Hepatocyte (in vitro differentiated cells): ENCODE measurements around the gene ADGRB2. TPM values are rescaled to one million over a fixed set of nuclear protein-coding genes. Genes with fewer than 3 reads are reported as not detected.

Experiments used
- DNase-seq: peaks from one replicate; pipeline ENCODE4 v3.0.0-alpha.2; 2016; ENCODE audit warnings: low spot score
- H2AFZ ChIP-seq: fragments of 200-600 bp; sonication (generic); 2 replicates; pipeline ENCODE4 v1.6.0; 2016; ENCODE audit warnings: antibody characterized with exemption, mild to moderate bottlenecking
- H3K27ac ChIP-seq: fragments of 200-600 bp; sonication (generic); 2 replicates; pipeline ENCODE4 v1.5.1; 2016; ENCODE audit warnings: mild to moderate bottlenecking
- H3K27me3 ChIP-seq: fragments of 200-600 bp; sonication (generic); 2 replicates; pipeline ENCODE4 v1.6.1; 2016
- H3K36me3 ChIP-seq: fragments of 200-600 bp; sonication (generic); replicated peaks from 2 replicates; pipeline ENCODE4 v1.5.1; 2016; ENCODE audit warnings: low read depth; ENCODE audit not compliant: insufficient read depth
- H3K4me1 ChIP-seq: fragments of 200-600 bp; sonication (generic); 2 replicates; pipeline ENCODE4 v1.5.1; 2016; ENCODE audit warnings: mild to moderate bottlenecking, moderate library complexity; ENCODE audit not compliant: insufficient read depth
- H3K4me2 ChIP-seq: fragments of 200-600 bp; sonication (generic); 2 replicates; pipeline ENCODE4 v1.6.0; 2016
- H3K4me3 ChIP-seq: fragments of 200-600 bp; sonication (generic); 2 replicates; pipeline ENCODE4 v1.5.1; 2016; ENCODE audit warnings: mild to moderate bottlenecking
- H3K79me2 ChIP-seq: fragments of 200-600 bp; sonication (generic); 2 replicates; pipeline ENCODE4 v1.6.0; 2017; ENCODE audit warnings: mild to moderate bottlenecking
- H3K9me2 ChIP-seq: fragments of 200-600 bp; sonication (generic); replicated peaks from 2 replicates; pipeline ENCODE4 v1.6.0; 2017; ENCODE audit warnings: mild to moderate bottlenecking; ENCODE audit not compliant: insufficient read depth
- H3K9me3 ChIP-seq: fragments of 200-600 bp; sonication (generic); 2 replicates; pipeline ENCODE4 v1.5.1; 2016; ENCODE audit warnings: low read depth, mild to moderate bottlenecking
- H4K20me1 ChIP-seq: fragments of 200-600 bp; sonication (generic); 2 replicates; pipeline ENCODE4 v1.6.0; 2016; ENCODE audit warnings: mild to moderate bottlenecking; ENCODE audit not compliant: insufficient read depth, poor library complexity, severe bottlenecking
- CTCF ChIP-seq: fragments of 200-600 bp; sonication (generic); IDR thresholded peaks from 2 replicates; pipeline ENCODE4 v1.5.1; 2016; ENCODE audit warnings: antibody characterized with exemption, mild to moderate bottlenecking; ENCODE audit not compliant: poor library complexity
- EZH2 ChIP-seq: fragments of 200-600 bp; sonication (generic); IDR thresholded peaks from 2 replicates; pipeline ENCODE4 v1.6.1; 2016; ENCODE audit warnings: antibody characterized with exemption, mild to moderate bottlenecking, borderline replicate concordance
- EZH2phosphoT487 ChIP-seq: fragments of 200-600 bp; sonication (generic); IDR thresholded peaks from one replicate; pipeline ENCODE4 v1.6.1; 2018; ENCODE audit warnings: antibody characterized with exemption, mild to moderate bottlenecking, low read depth, moderate library complexity; ENCODE audit not compliant: unreplicated experiment, severe bottlenecking
- WGBS: methylation state at CpG from one replicate; pipeline ENCODE4 v1.1.6; 2016; ENCODE audit warnings: low lambda C conversion rate; ENCODE audit errors: missing lambda C conversion rate; 5-methylcytosine and 5-hydroxymethylcytosine counted together
- polyA plus RNA-seq: library from polyadenylated mRNA; unstranded; fragments of >200 nt; fragmentation: Nextera tagmentation; extraction: Ambion mirVana; gene quantifications from 2 replicates; pipeline ENCODE4 v1.2.1, GENCODE V29; 2016
- total RNA-seq: library from RNA; depleted of rRNA; stranded (reverse); fragments of >200 nt; gene quantifications from 2 replicates; pipeline ENCODE4 v1.2.3, GENCODE V29; 2014

The ADGRB2 gene
- total and polyA plus RNA-seq, 2 experiments from 2014 or later, result 7.7 to 10.5 TPM

GRCh38 chr1:31679676-31680230, 84.4 kb downstream of the ADGRB2 start:
- Histone ChIP-seq H3K27me3 (no peaks in the 10 kb centered on the region), H3K4me1 (no peaks in the 10 kb centered on the region), H3K36me3 (no peaks in the 10 kb centered on the region), H3K79me2 (no peaks in the 10 kb centered on the region), H3K9me2 (no peaks in the 10 kb centered on the region), H3K4me3 (no peak overlapping the region), H2AFZ (no peak overlapping the region), H3K4me2 (no peak overlapping the region), H4K20me1 (no peaks in the 10 kb centered on the region), H3K9me3 (no peaks in the 10 kb centered on the region), H3K27ac (no peak overlapping the region)
- TF ChIP-seq EZH2phosphoT487, result no peak
- TF ChIP-seq CTCF, result no peak
- TF ChIP-seq EZH2, result no peak
- WGBS, result 93% methylated on average over 17 of the region's 23 CpGs
- no peak for DNase-seq

- 37% methylated on average over 2 of the region's 2 CpGs for WGBS
Measured at GRCh38 chr1:31679091-31679490, 85.0 kb downstream of the ADGRB2 start.

GRCh38 chr1:31678681-31679080, 85.5 kb downstream of the ADGRB2 start:
- 97% methylated on average over 4 of the region's 4 CpGs for WGBS
- Histone ChIP-seq H3K4me1 (no peaks in the 10 kb centered on the region), H3K4me2 (no peak overlapping the region), H3K36me3 (no peaks in the 10 kb centered on the region), H3K4me3 (no peak overlapping the region), H3K79me2 (no peaks in the 10 kb centered on the region), H3K9me3 (no peaks in the 10 kb centered on the region), H3K27me3 (no peaks in the 10 kb centered on the region), H4K20me1 (no peaks in the 10 kb centered on the region), H2AFZ (no peak overlapping the region), H3K9me2 (no peaks in the 10 kb centered on the region), H3K27ac (no peak overlapping the region)
- no peak for TF ChIP-seq EZH2
- no peak for TF ChIP-seq CTCF
- no peak for TF ChIP-seq EZH2phosphoT487
- no peak for DNase-seq

More at GRCh38 chr1:31679091-31679490, 85.0 kb downstream of the ADGRB2 start:
- TF ChIP-seq EZH2 (no peak), EZH2phosphoT487 (no peak), CTCF (no peak)
- H4K20me1 ChIP-seq, result no peaks in the 10 kb centered on the region
- H3K36me3 ChIP-seq, result no peaks in the 10 kb centered on the region
- no peak overlapping the region for H2AFZ ChIP-seq
- H3K9me2 ChIP-seq, result no peaks in the 10 kb centered on the region
- H3K79me2 ChIP-seq, result no peaks in the 10 kb centered on the region
- H3K4me1 ChIP-seq, result no peaks in the 10 kb centered on the region
- no peak overlapping the region for H3K4me2 ChIP-seq
- no peak for DNase-seq
- H3K4me3 ChIP-seq, result no peak overlapping the region
- H3K27me3 ChIP-seq, result no peaks in the 10 kb centered on the region
- H3K27ac ChIP-seq, result no peak overlapping the region
- H3K9me3 ChIP-seq, result no peaks in the 10 kb centered on the region
